Spinal cord (tissue), 10 donors: ENCODE results near the gene ECSIT. TPM values are rescaled to one million over a fixed set of nuclear protein-coding genes. Genes with fewer than 3 reads are reported as not detected.
"Not testable (repeated sequence)": the region's sequence is repeated elsewhere in the genome, so short reads cannot be mapped to it uniquely, and the experiment has no call there.

Experiments
- DNase-seq, 6 donors: peaks; one replicate each; pipeline versions ENCODE4 v3.0.0 to v3.0.0-alpha.2; 2013 to 2015; ENCODE audit warnings: low spot score in 6 of 6, low read depth in 4 of 6
- H3K27ac ChIP-seq: one replicate; pipeline ENCODE4 v1.5.1; 2013; ENCODE audit warnings: low read depth, low read length, control low read depth
- H3K27me3 ChIP-seq: one replicate; pipeline ENCODE4 v1.6.1; 2013; ENCODE audit warnings: low read length; ENCODE audit not compliant: control insufficient read depth, insufficient read depth
- H3K36me3 ChIP-seq: one replicate; pipeline ENCODE4 v1.6.1; 2013; ENCODE audit warnings: low read length; ENCODE audit not compliant: control insufficient read depth, insufficient read depth
- H3K4me1 ChIP-seq: one replicate; pipeline ENCODE4 v1.6.1; 2013; ENCODE audit warnings: low read length; ENCODE audit not compliant: control insufficient read depth, insufficient read depth
- H3K4me3 ChIP-seq: one replicate; pipeline ENCODE4 v1.5.1; 2013; ENCODE audit warnings: low read depth, low read length, control low read depth
- H3K9me3 ChIP-seq: one replicate; pipeline ENCODE4 v1.6.1; 2013; ENCODE audit warnings: low read length; ENCODE audit not compliant: control insufficient read depth, insufficient read depth
- WGBS: methylation state at CpG from one replicate; pipeline ENCODE4 v1.1.5; 2013; ENCODE audit warnings: missing lambda C conversion rate; ENCODE audit not compliant: insufficient coverage; 5-methylcytosine and 5-hydroxymethylcytosine counted together
- long read RNA-seq, 4 donors: transcript quantifications; one replicate each; lab custom pipeline, GENCODE V29; 2026
- polyA plus RNA-seq, 2 donors: library from polyadenylated mRNA; unstranded; fragments of 120-200 nt; gene quantifications; one replicate each; pipeline ENCODE4 v1.2.1, GENCODE V29; 2013; ENCODE audit not compliant: insufficient read length in 2 of 2
- total RNA-seq, 2 donors: library from RNA; depleted of rRNA in 1 of 2; stranded (reverse); fragments of 120-200 nt in 1 of 2; fragments of >200 nt in 1 of 2; gene quantifications; one replicate each; pipeline versions ENCODE4 v1.2.3 to v1.2.4, GENCODE V29; 2013 to 2014
- donor health status: healthy.

The ECSIT gene, protein sequence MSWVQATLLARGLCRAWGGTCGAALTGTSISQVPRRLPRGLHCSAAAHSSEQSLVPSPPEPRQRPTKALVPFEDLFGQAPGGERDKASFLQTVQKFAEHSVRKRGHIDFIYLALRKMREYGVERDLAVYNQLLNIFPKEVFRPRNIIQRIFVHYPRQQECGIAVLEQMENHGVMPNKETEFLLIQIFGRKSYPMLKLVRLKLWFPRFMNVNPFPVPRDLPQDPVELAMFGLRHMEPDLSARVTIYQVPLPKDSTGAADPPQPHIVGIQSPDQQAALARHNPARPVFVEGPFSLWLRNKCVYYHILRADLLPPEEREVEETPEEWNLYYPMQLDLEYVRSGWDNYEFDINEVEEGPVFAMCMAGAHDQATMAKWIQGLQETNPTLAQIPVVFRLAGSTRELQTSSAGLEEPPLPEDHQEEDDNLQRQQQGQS
- total RNA-seq: 10 to 100 TPM; 31.1 to 42.8 TPM
- polyA plus RNA-seq: 10 to 100 TPM; 71.0 to 77.8 TPM
- long read RNA-seq, donor 1, transcript ECSIT-202 (8 exons, 1,700 nt): major isoform, 13 of 35 reads
- long read RNA-seq, donor 1, partial matches to known transcripts: 0 of 35 reads
- long read RNA-seq, donor 1, other reads (novel, unspliced or antisense): 17 of 35 reads
- long read RNA-seq, donor 2, transcript ECSIT-202 (8 exons, 1,700 nt): major isoform, 5 of 7 reads
- long read RNA-seq, donor 2, partial matches to known transcripts: 0 of 7 reads
- long read RNA-seq, donor 2, other reads (novel, unspliced or antisense): 0 of 7 reads
- long read RNA-seq, donor 3, transcript ECSIT-202 (8 exons, 1,700 nt): major isoform, 10 of 18 reads
- long read RNA-seq, donor 3, transcript ECSIT-205 (2 exons, 607 nt): minor isoform, 6 of 18 reads
- long read RNA-seq, donor 3, partial matches to known transcripts: 0 of 18 reads
- long read RNA-seq, donor 3, other reads (novel, unspliced or antisense): 0 of 18 reads
- long read RNA-seq, donor 4, transcript ECSIT-202 (8 exons, 1,700 nt): major isoform, 15 of 23 reads
- long read RNA-seq, donor 4, transcript ECSIT-205 (2 exons, 607 nt): minor isoform, 5 of 23 reads
- long read RNA-seq, donor 4, partial matches to known transcripts: 0 of 23 reads
- long read RNA-seq, donor 4, other reads (novel, unspliced or antisense): 0 of 23 reads

DNA sequence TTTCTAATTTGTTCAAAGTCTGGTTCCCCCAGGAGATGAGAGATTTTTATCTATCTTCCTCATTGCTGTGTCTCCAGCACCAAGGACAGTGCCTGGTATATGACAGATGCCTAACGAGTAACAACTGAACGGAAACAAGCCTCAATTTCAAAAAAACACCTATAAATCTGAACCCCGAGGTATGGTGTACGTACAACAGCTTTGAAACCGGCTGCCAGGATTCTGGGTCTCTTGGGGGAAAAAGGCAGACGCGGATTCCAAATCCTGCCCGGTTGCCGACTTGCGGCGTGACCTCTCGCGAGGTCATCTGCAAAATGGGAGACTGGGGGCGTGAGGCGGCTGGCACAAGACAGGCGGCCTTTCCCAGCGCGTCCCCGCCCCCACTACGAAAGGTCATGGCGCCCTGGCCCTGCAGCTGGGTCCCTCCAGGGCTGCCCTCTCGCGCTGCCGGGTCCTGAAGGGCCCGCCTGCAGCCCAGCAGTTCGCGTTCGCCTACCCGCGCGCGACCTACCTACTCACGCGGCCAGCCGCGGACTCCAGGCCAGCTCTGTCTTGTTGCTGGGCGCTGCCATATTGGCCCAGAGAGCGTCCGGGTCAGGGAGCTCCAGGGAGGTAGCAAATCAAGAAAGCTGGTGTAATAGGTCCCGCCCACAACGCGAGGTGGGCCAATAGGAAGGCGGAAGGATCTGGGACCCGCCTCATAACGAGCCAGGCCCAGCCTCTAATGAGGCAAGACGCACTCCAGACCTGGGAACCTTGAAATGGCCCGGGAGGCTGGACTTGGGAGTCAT is at the start of gene ECSIT:
Gene ECSIT, minus strand, starts transcription at position 584 of the 791 bp plus-strand sequence. CDS start 9,964 bp downstream, outside the sequence.
- Histone ChIP-seq H3K4me3 (peak within 1 kb of the TSS; percentile 89), H3K36me3 (peaks cover 18% of the 10 kb centered on the region), H3K27me3 (no peaks in the 10 kb centered on the region), H3K27ac (peak within 1 kb of the TSS; percentile 92), H3K9me3 (no peaks in the 10 kb centered on the region), H3K4me1 (peaks cover 23% of the 10 kb centered on the region)
- peak; percentile 91 to 99 (median 97) for DNase-seq
- WGBS: under 1% methylated on average over 46 of the region's 47 CpGs

DNA sequence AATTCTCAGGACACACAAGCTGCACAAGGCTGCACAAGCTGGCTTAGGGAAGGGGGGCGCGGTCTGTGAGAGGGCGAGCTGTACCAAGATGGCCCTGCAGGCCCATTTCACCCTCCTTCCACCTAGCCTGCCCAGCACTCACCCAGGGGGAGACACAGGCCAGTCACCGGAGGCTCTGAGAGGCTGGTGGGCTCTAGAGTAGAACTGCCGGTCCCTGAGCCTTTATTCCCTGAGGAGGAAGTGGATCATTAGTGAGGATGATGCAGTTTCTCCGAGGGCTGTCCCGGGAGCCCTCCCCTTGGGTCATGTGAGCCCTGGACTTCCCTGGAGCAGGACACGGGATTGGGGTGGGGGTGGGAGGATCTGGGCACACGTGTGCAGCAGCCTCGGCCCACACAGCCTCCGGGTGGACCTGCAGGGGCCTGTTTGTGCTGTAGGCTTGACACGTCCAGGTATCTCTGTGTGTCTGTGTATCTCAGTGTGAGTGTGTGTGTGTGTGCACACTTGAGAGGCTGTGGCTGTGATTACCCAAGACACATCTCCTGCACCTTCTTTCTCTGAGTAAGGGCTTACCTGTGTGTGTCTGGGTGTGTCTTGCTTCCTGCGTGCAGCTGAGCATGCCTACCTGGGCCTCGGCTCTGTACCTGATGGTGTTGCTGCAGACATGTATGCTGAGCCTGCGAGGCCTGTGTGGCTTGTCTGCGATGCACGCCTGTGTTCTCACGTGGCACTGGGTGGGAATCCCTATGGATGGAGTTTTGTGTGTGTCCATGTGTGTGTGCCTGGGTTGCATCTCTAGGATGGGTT is 48.7 kb upstream of the ECSIT start, which contains the start of gene ACP5:
Gene ACP5, minus strand, starts transcription at position 195 of the 807 bp plus-strand sequence. CDS start 328 bp downstream, outside the sequence.
- no peak for DNase-seq
- no peak within 1 kb of the TSS for H3K27ac ChIP-seq
- H3K36me3 ChIP-seq: peaks cover 4% of the 10 kb centered on the region
- no peaks in the 10 kb centered on the region for H3K9me3 ChIP-seq
- no peak within 1 kb of the TSS for H3K4me3 ChIP-seq
- H3K4me1 ChIP-seq: peaks cover 6% of the 10 kb centered on the region
- peaks cover 11% of the 10 kb centered on the region for H3K27me3 ChIP-seq
- WGBS: 60% methylated on average over 14 of the region's 18 CpGs

DNA sequence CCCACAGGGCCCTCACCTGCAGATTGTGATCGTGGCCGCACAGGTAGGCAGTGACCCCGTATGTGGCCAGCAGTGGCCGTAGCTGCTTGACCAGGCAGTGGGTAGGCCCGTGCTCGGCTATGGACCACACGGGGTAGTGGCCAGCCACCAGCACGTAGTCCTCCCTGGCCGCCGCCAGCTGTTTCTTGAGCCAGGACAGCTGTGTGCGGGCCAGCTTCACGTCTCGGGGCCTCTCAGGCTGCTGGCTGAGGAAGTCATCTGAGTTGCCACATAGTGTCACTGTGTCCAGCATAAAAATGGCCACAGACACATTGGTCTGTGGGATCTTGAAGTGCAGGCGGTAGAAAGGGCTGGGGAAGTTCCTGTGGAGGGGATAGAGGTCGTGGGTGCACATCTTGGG is 47.3 kb upstream of the ECSIT start:
- peaks cover 6% of the 10 kb centered on the region for H3K4me1 ChIP-seq
- H3K9me3 ChIP-seq: no peaks in the 10 kb centered on the region
- peaks cover 4% of the 10 kb centered on the region for H3K36me3 ChIP-seq
- H3K27ac ChIP-seq: no peak overlapping the region
- no peak overlapping the region for H3K4me3 ChIP-seq
- DNase-seq: no peak
- WGBS: 93% methylated on average over 15 of the region's 15 CpGs
- peaks cover 11% of the 10 kb centered on the region for H3K27me3 ChIP-seq

DNA sequence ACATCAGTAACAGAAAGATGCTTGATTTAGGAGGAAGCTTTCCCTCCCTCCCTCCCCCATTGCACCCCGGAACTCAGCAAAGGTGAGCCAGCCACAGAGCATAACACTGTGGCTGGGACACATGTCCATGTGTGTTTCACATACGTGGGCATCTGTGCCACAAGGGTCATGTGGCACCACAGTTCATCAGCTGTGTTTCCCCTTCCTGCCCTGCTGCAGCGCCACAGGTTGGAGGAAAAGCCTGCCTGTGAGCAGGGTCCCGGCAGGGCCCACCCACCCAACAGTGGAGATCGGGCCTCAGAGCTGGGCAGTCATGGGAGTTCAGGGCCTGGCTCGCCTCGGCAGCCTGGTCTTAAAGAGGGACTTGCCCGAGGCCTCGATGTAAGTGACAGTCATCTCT is 45.8 kb upstream of the ECSIT start:
- WGBS: 92% methylated on average over 9 of the region's 9 CpGs
- Histone ChIP-seq H3K4me1 (peaks cover 6% of the 10 kb centered on the region), H3K27me3 (peaks cover 11% of the 10 kb centered on the region), H3K9me3 (no peaks in the 10 kb centered on the region), H3K27ac (no peak overlapping the region), H3K36me3 (peaks cover 4% of the 10 kb centered on the region), H3K4me3 (no peak overlapping the region)
- no peak for DNase-seq

DNA sequence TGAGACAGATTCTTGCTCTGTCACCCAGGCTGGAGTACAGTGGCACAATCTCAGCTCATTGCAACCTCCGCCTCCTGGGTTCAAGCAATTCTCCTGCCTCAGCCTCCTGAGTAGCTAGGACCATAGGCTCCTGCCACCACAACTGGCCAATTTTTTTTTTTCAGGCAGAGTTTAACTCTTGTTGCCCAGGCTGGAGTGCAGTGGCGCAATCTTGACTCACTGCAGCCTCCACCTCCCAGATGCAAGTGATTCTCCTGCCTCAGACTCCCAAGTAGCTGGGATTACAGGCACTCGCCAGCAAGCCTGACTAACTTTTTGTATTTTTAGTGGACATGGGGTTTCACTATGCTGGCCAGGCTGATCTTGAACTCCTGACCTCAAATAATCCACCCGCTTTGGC is 44.8 kb upstream of the ECSIT start:
- H3K27me3 ChIP-seq, H3K4me3 ChIP-seq, H3K9me3 ChIP-seq, H3K36me3 ChIP-seq, H3K4me1 ChIP-seq, DNase-seq, H3K27ac ChIP-seq: not testable (repeated sequence)
- WGBS: 96% methylated on average over 2 of the region's 4 CpGs

DNA sequence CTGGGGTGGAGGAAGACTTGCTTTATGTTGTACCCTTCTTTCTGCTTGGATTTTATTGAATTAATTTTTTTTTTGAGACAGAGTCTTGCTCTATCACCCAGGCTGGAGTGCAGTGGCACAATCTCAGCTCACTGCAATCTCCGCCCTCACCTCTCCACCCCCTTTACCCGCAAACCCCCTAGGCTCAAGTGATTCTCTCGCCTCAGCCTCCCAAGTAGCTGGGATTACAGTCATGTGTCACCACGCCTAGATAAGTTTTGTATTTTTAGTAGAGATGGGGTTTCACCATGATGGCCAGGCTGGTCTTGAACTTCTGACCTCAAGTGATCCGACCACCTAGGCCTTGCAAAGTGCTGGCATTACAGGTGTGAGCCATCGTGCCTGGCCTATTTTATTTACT is 44.4 kb upstream of the ECSIT start:
- not testable (repeated sequence) for H3K27ac ChIP-seq, H3K9me3 ChIP-seq, H3K27me3 ChIP-seq, H3K4me1 ChIP-seq, DNase-seq, H3K4me3 ChIP-seq, H3K36me3 ChIP-seq
- WGBS: 67% methylated on average over 1 of the region's 6 CpGs

DNA sequence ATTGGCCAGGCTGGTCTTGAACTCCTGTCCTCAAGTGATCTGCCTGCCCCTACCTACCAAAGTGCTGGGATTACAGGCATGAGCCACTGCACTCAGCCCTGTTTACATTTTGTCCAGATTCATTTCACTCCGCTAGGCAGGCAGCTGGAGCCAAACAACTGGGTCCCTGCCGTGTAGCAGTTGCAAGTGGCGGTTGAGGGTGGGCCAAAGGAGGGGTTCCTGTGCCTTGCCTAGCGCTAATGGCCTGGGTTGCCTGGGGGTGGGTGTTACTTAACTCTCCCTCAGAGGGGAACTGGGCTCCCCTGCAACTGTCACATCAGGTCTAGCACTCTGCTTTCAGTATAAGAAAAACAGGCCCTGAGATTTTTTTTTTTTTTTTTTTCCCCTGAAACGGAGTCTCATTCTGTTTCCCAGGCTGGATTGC is 41.1 kb upstream of the ECSIT start:
- Histone ChIP-seq H3K4me1 (no peaks in the 10 kb centered on the region), H3K27ac (no peak overlapping the region), H3K27me3 (no peaks in the 10 kb centered on the region), H3K4me3 (no peak overlapping the region), H3K9me3 (no peaks in the 10 kb centered on the region), H3K36me3 (no peaks in the 10 kb centered on the region)
- DNase-seq: no peak
- WGBS: 67% methylated on average over 2 of the region's 5 CpGs

DNA sequence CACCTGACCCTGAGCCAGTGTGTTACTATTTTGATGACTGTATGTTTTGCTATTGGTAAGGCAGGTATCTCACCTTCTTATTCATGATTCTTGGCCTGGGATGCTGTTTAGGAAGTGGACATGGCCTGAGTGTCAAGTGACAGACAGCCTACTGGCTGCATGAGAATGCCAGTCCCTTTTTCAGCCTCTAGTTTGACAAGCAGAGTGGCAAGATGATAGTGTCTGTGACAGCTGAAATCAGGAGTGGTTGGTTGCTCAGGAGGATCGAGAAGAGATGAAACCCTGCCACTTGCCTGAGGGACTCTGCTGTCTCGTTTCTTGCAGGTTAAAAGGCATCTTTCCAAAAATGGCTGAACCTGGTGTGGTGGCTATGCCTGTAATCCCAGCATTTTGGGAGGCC is 37.2 kb upstream of the ECSIT start:
- Histone ChIP-seq H3K4me1 (no peaks in the 10 kb centered on the region), H3K9me3 (no peaks in the 10 kb centered on the region), H3K4me3 (no peak overlapping the region), H3K27ac (no peak overlapping the region), H3K36me3 (no peaks in the 10 kb centered on the region), H3K27me3 (no peaks in the 10 kb centered on the region)
- WGBS: 88% methylated on average over 2 of the region's 2 CpGs
- DNase-seq: no peak
